Measurements from ENCODE around the gene ASB17.

Gene ASB17

DNA sequence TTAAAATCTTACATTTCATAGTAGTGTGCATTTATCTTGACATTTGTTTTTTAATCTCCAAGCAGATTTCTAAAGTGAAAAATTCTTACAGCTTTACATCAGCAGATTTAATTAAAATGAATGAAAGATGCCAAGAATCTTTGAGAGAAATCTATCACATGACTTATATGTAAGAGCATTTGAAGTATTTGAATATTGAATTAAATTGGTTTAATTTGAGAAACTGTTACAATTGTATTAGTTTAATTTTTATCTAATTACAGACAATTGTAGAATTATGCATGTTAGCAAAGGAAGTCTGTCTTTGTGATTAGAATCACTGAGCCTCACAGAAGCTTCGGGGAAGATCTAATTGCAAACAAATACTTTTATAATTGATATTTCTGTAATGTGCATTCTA lies 52.2 kb downstream of the ASB17 start:
- DNase-seq (ENCODE audit: low read depth): no peak
- H3K4me3 ChIP-seq (ENCODE audit: low read depth, low read length): no peak overlapping the region
- TF ChIP-seq POLR2A (IDR thresholded peaks at IDR 0.05; ENCODE audit: extremely low read depth, insufficient read length) (no peak), CTCF (IDR thresholded peaks at IDR 0.05; ENCODE audit: low read depth, low read length) (no peak), MYC (IDR thresholded peaks at IDR 0.05; ENCODE audit: low read depth, low read length) (no peak), MAX (IDR thresholded peaks at IDR 0.05; ENCODE audit: low read depth, low read length) (no peak)

DNA sequence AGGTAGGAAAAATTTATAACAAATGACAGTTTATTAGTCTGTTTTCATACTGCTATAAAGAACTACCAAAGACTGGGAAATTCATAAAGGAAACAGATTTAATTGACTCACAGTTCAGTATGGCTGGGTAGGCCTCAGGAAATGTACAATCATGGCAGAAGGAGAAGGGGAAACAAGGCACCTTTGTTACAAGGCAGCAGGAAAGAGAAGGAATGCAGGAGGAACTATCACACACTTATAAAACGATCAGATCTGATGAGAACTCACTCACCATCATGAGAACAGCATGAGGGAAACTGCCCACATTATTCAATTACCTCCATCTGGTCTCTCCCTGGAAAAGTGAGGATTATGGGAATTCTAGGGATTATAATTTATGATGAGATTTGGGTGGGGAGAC lies 61.3 kb downstream of the ASB17 start:
- TF ChIP-seq CTCF (IDR thresholded peaks at IDR 0.05; ENCODE audit: low read depth, low read length): no peak
- TF ChIP-seq MYC (IDR thresholded peaks at IDR 0.05; ENCODE audit: low read depth, low read length): no peak
- no peak for TF ChIP-seq MAX (IDR thresholded peaks at IDR 0.05; ENCODE audit: low read depth, low read length)
- TF ChIP-seq POLR2A (IDR thresholded peaks at IDR 0.05; ENCODE audit: extremely low read depth, insufficient read length): no peak
- no peak overlapping the region for H3K4me3 ChIP-seq (ENCODE audit: low read depth, low read length)
- DNase-seq (ENCODE audit: low read depth): no peak

Data from NB4 (cell line).